Stimulated activated CD8-positive, alpha-beta memory T cell treated with anti-CD3 and anti-CD28 coated beads, Interleukin-12 subunit alpha, Interleukin-12 subunit beta, amount 100 ng/mL, for 24 hours (primary cell): Measurements from ENCODE around the gene ST3GAL5.

ENCODE experiments used
- DNase-seq: peaks from one replicate; pipeline ENCODE4 v3.0.0-alpha.2; 2020; ENCODE audit errors: extremely low read depth

Gene ST3GAL5

GRCh38 chr2:85866165-85866659 is 22.6 kb downstream of the ST3GAL5 start:
- DNase-seq: no peak

GRCh38 chr2:85865539-85866164 is 23.1 kb downstream of the ST3GAL5 start:
- no peak for DNase-seq

- DNase-seq: no peak
Observed at GRCh38 chr2:85864654-85865053, 24.1 kb downstream of the ST3GAL5 start.

- no peak for DNase-seq
Observed at GRCh38 chr2:85862426-85862825, 26.4 kb downstream of the ST3GAL5 start.

GRCh38 chr2:85861650-85862049 is 27.1 kb downstream of the ST3GAL5 start:
- no peak for DNase-seq

GRCh38 chr2:85861180-85861579 is 27.6 kb downstream of the ST3GAL5 start:
- no peak for DNase-seq

GRCh38 chr2:85858841-85859240 is 29.9 kb downstream of the ST3GAL5 start:
- no peak for DNase-seq

GRCh38 chr2:85854897-85855296 is 33.9 kb downstream of the ST3GAL5 start:
- no peak for DNase-seq

GRCh38 chr2:85854166-85854509 is 34.7 kb downstream of the ST3GAL5 start:
- no peak for DNase-seq

- DNase-seq: no peak
Observed at GRCh38 chr2:85853499-85854165, 35.2 kb downstream of the ST3GAL5 start.

- no peak for DNase-seq
Observed at GRCh38 chr2:85852937-85853498, 35.8 kb downstream of the ST3GAL5 start.

GRCh38 chr2:85852152-85852840 is 36.5 kb downstream of the ST3GAL5 start:
- DNase-seq: no peak

GRCh38 chr2:85851253-85852151 is 37.3 kb downstream of the ST3GAL5 start:
- no peak for DNase-seq

- DNase-seq: no peak
Observed at GRCh38 chr2:85850451-85850850, 38.3 kb downstream of the ST3GAL5 start.

- DNase-seq: no peak
Observed at GRCh38 chr2:85847051-85847588, 41.7 kb downstream of the ST3GAL5 start.

GRCh38 chr2:85846411-85846810 is 42.4 kb downstream of the ST3GAL5 start:
- DNase-seq: no peak

GRCh38 chr2:85844486-85844885 is 44.3 kb downstream of the ST3GAL5 start:
- DNase-seq: no peak

- no peak for DNase-seq
Observed at GRCh38 chr2:85843543-85843942, 45.2 kb downstream of the ST3GAL5 start.

- no peak for DNase-seq
Observed at GRCh38 chr2:85840091-85840490, 48.7 kb downstream of the ST3GAL5 start.

- DNase-seq: no peak
Observed at GRCh38 chr2:85839461-85839860, 49.3 kb downstream of the ST3GAL5 start.

- DNase-seq: no peak
Observed at GRCh38 chr2:85838641-85839040, 50.1 kb downstream of the ST3GAL5 start.
